H1 (cell line): ENCODE data around the gene SMPDL3B. TPM values are rescaled to one million over a fixed set of nuclear protein-coding genes. Genes with fewer than 3 reads are reported as not detected.

Source experiments
- CTCF ChIA-PET: fragments of 300-600 bp; sonication (Branson Sonifier 250); formaldehyde crosslinking; loops from one replicate; lab custom pipeline; 2021; ENCODE audit not compliant: partially characterized antibody; lab: Charles Lee
- POLR2A ChIA-PET: fragments of 300-600 bp; sonication (Branson Sonifier 250); formaldehyde crosslinking; loops from one replicate; lab custom pipeline; 2021; ENCODE audit warnings: inconsistent platforms; ENCODE audit not compliant: partially characterized antibody; lab: Charles Lee
- DNase-seq, 2 experiments: peaks; one replicate each; pipeline versions ENCODE4 v3.0.0 to v3.0.0-alpha.2; 2010 to 2022; ENCODE audit warnings: low spot score in 2 of 2, low read depth in 1 of 2, mixed read lengths in 1 of 2
- FAIRE-seq: peaks from 2 replicates; lab custom pipeline; 2011; peaks lifted over from hg19 to GRCh38; lab: Jason Lieb, UNC
- H2AFZ ChIP-seq: 2 replicates; pipeline ENCODE4 v1.8.1; 2012; ENCODE audit warnings: low read length, inconsistent platforms
- H2AK5ac ChIP-seq: 2 replicates; pipeline ENCODE4 v1.6.1; 2013; ENCODE audit warnings: low read depth, low read length
- H2BK120ac ChIP-seq: replicated peaks from 2 replicates; pipeline ENCODE3; 2013; ENCODE audit warnings: low read depth, low read length, inconsistent platforms
- H2BK12ac ChIP-seq: 2 replicates; pipeline ENCODE4 v1.6.1; 2013; ENCODE audit warnings: low read depth, low read length
- H2BK15ac ChIP-seq: 2 replicates; pipeline ENCODE4 v1.6.1; 2013; ENCODE audit warnings: low read length
- H2BK20ac ChIP-seq: 2 replicates; pipeline ENCODE4 v1.6.1; 2013; ENCODE audit warnings: low read length
- H2BK5ac ChIP-seq: 2 replicates; pipeline ENCODE4 v1.6.1; 2013; ENCODE audit warnings: low read depth, low read length
- H3K14ac ChIP-seq: 2 replicates; pipeline ENCODE4 v1.6.1; 2013; ENCODE audit warnings: inconsistent platforms; ENCODE audit not compliant: insufficient read length
- H3K18ac ChIP-seq: 2 replicates; pipeline ENCODE4 v1.6.1; 2013; ENCODE audit warnings: low read length; ENCODE audit errors: extremely low read depth
- H3K23ac ChIP-seq: 2 replicates; pipeline ENCODE4 v1.6.1; 2013; ENCODE audit warnings: inconsistent platforms; ENCODE audit not compliant: insufficient read length
- H3K23me2 ChIP-seq: 2 replicates; pipeline ENCODE4 v1.6.1; 2013; ENCODE audit warnings: low read depth, low read length
- H3K27ac ChIP-seq: 2 replicates; pipeline ENCODE4 v1.6.1; 2011; ENCODE audit warnings: low read depth, low read length, inconsistent platforms
- H3K27me3 ChIP-seq, 4 experiments: replicated peaks in 1 of 4; 1 replicate in 1 of 4; 2 replicates in 3 of 4; pipeline versions ENCODE4 v1.6.1 to v1.8.1; 2011 to 2013; ENCODE audit warnings: low read length in 3 of 4, mild to moderate bottlenecking in 3 of 4, inconsistent platforms in 2 of 4, mixed read lengths in 2 of 4, moderate library complexity in 1 of 4; ENCODE audit not compliant: control insufficient read depth in 3 of 4, insufficient read depth in 3 of 4; ENCODE audit errors: extremely low read depth in 1 of 4
- H3K36me3 ChIP-seq, 4 experiments: 2 replicates each; pipeline versions ENCODE4 v1.6.1 to v1.8.1; 2011 to 2013; ENCODE audit warnings: mild to moderate bottlenecking in 4 of 4, low read length in 3 of 4, moderate library complexity in 2 of 4, control low read depth in 1 of 4, inconsistent platforms in 1 of 4; ENCODE audit not compliant: insufficient read depth in 4 of 4, control insufficient read depth in 2 of 4
- H3K4ac ChIP-seq: replicated peaks from 2 replicates; pipeline ENCODE3; 2013; ENCODE audit warnings: low read length, low read depth, mixed read lengths, inconsistent platforms; ENCODE audit not compliant: insufficient read length
- H3K4me1 ChIP-seq, 4 experiments: replicated peaks in 1 of 4; 1 replicate in 1 of 4; 2 replicates in 3 of 4; pipeline versions ENCODE4 v1.6.1 to v1.8.1; 2011 to 2013; ENCODE audit warnings: low read length in 3 of 4, inconsistent platforms in 2 of 4, mixed read lengths in 1 of 4; ENCODE audit not compliant: insufficient read depth in 4 of 4, control insufficient read depth in 3 of 4
- H3K4me2 ChIP-seq, 2 experiments: 2 replicates each; pipeline versions ENCODE4 v1.6.1 to v1.8.1; 2011 to 2013; ENCODE audit warnings: low read depth in 2 of 2, low read length in 2 of 2, control low read depth in 1 of 2, inconsistent platforms in 1 of 2, mild to moderate bottlenecking in 1 of 2; ENCODE audit not compliant: insufficient read depth in 1 of 2
- H3K4me3 ChIP-seq, 4 experiments: fragments of 200-600, 300-600 bp in 1 of 4; sonication (generic), shearing (Covaris generic), sonication (Bioruptor Twin) in 1 of 4; 2 replicates each; pipeline versions ENCODE4 v1.5.1 to v1.8.1; 2011 to 2016; ENCODE audit warnings: low read length in 4 of 4, low read depth in 3 of 4, control low read depth in 2 of 4, inconsistent platforms in 2 of 4, mild to moderate bottlenecking in 2 of 4, mixed read lengths in 1 of 4, moderate library complexity in 1 of 4; ENCODE audit not compliant: insufficient read depth in 2 of 4; ENCODE audit errors: extremely low read depth in 1 of 4
- H3K56ac ChIP-seq: replicated peaks from 2 replicates; pipeline ENCODE3; 2013; ENCODE audit warnings: low read depth, mild to moderate bottlenecking, mixed read lengths, low read length, inconsistent platforms; ENCODE audit not compliant: insufficient read length
- H3K79me1 ChIP-seq: 2 replicates; pipeline ENCODE4 v1.6.1; 2013; ENCODE audit warnings: low read depth, low read length, control low read depth
- H3K79me2 ChIP-seq, 2 experiments: 2 replicates each; pipeline versions ENCODE4 v1.6.1 to v1.8.1; 2012 to 2013; ENCODE audit warnings: low read length in 2 of 2, mild to moderate bottlenecking in 2 of 2, inconsistent platforms in 1 of 2; ENCODE audit not compliant: insufficient read depth in 2 of 2, control insufficient read depth in 1 of 2
- H3K9ac ChIP-seq, 4 experiments: replicated peaks in 1 of 4; 1 replicate in 1 of 4; 2 replicates in 3 of 4; pipeline versions ENCODE4 v1.6.1 to v1.8.1; 2011 to 2013; ENCODE audit warnings: low read depth in 3 of 4, low read length in 3 of 4, control low read depth in 2 of 4, mild to moderate bottlenecking in 2 of 4, moderate library complexity in 2 of 4, inconsistent platforms in 1 of 4; ENCODE audit errors: extremely low read depth in 1 of 4
- H3K9me3 ChIP-seq, 2 experiments: 2 replicates each; pipeline versions ENCODE4 v1.6.1 to v1.8.1; 2012 to 2013; ENCODE audit warnings: mild to moderate bottlenecking in 2 of 2, moderate library complexity in 2 of 2, control low read depth in 1 of 2, inconsistent platforms in 1 of 2, low read depth in 1 of 2, low read length in 1 of 2, mixed read lengths in 1 of 2; ENCODE audit not compliant: insufficient read depth in 2 of 2
- H4K20me1 ChIP-seq, 2 experiments: replicated peaks in 1 of 2; 2 replicates each; pipeline versions ENCODE3 to v1.8.1; 2011 to 2013; ENCODE audit warnings: inconsistent platforms in 2 of 2, low read length in 2 of 2, mild to moderate bottlenecking in 1 of 2; ENCODE audit not compliant: insufficient read depth in 2 of 2, control insufficient read depth in 1 of 2
- H4K5ac ChIP-seq: 2 replicates; pipeline ENCODE4 v1.6.1; 2013; ENCODE audit warnings: low read length, low read depth, mixed read lengths, inconsistent platforms; ENCODE audit not compliant: insufficient read length
- H4K8ac ChIP-seq: 2 replicates; pipeline ENCODE4 v1.8.0; 2013; ENCODE audit warnings: mild to moderate bottlenecking, moderate library complexity, low read length, inconsistent platforms; ENCODE audit not compliant: insufficient read depth; ENCODE audit errors: extremely low read depth
- H4K91ac ChIP-seq: replicated peaks from 2 replicates; pipeline ENCODE3; 2013; ENCODE audit warnings: low read length, mixed read lengths, inconsistent platforms; ENCODE audit not compliant: insufficient read length
- BACH1 ChIP-seq: IDR thresholded peaks from 2 replicates; pipeline ENCODE4 v1.6.1; 2012; ENCODE audit warnings: low read length, improper control_type of control experiment
- CHD1 ChIP-seq: IDR thresholded peaks from 2 replicates; pipeline ENCODE4 v1.6.1; 2012; ENCODE audit warnings: low read depth, low read length, improper control_type of control experiment
- CREB1 ChIP-seq: IDR thresholded peaks from 2 replicates; pipeline ENCODE4 v1.6.1; 2012; ENCODE audit warnings: inconsistent platforms
- GTF2F1 ChIP-seq: IDR thresholded peaks from 2 replicates; pipeline ENCODE4 v1.6.1; 2012; ENCODE audit warnings: low read depth, low read length, improper control_type of control experiment, borderline replicate concordance
- KDM1A ChIP-seq: fragments of 200-600, 300-600 bp; sonication (generic); IDR thresholded peaks from 2 replicates; pipeline ENCODE4 v1.7.1; 2016; ENCODE audit warnings: mild to moderate bottlenecking, low read length, borderline replicate concordance
- POLR2AphosphoS5 ChIP-seq: IDR thresholded peaks from 2 replicates; pipeline ENCODE4 v1.6.1; 2011; ENCODE audit warnings: low read depth, low read length
- POU5F1 ChIP-seq: IDR thresholded peaks from 2 replicates; pipeline ENCODE4 v1.6.1; 2011; ENCODE audit warnings: low read depth, mild to moderate bottlenecking, low read length, moderate library complexity
- RAD21 ChIP-seq, 2 experiments: IDR thresholded peaks in 1 of 2; conservative IDR thresholded peaks in 1 of 2; 2 replicates each; pipeline ENCODE4 v1.6.1; 2011; ENCODE audit warnings: low read depth in 2 of 2, low read length in 2 of 2, improper control_type of control experiment in 1 of 2, inconsistent platforms in 1 of 2, mild to moderate bottlenecking in 1 of 2, moderate library complexity in 1 of 2
- SAP30 ChIP-seq: fragments of 300-600 bp; sonication (generic); IDR thresholded peaks from 2 replicates; pipeline ENCODE4 v1.7.1; 2012; ENCODE audit warnings: low read length, moderate library complexity, mild to moderate bottlenecking, inconsistent platforms; ENCODE audit not compliant: insufficient read depth, insufficient replicate concordance
- SIN3A ChIP-seq, 2 experiments: IDR thresholded peaks in 1 of 2; conservative IDR thresholded peaks in 1 of 2; 2 replicates each; pipeline ENCODE4 v1.6.1; 2011 to 2012; ENCODE audit warnings: low read length in 2 of 2, improper control_type of control experiment in 1 of 2, low read depth in 1 of 2, mild to moderate bottlenecking in 1 of 2
- SIX5 ChIP-seq: IDR thresholded peaks from 2 replicates; pipeline ENCODE4 v1.6.1; 2011; ENCODE audit warnings: mild to moderate bottlenecking, low read depth, low read length
- SP4 ChIP-seq: IDR thresholded peaks from 2 replicates; pipeline ENCODE4 v1.6.1; 2012; ENCODE audit warnings: low read length, inconsistent platforms
- WGBS, 2 experiments: shearing (Covaris generic) in 1 of 2; methylation state at CpG; one replicate each; pipeline versions ENCODE4 v1.1.6 to v1.1.7; 2013 to 2015; ENCODE audit warnings: low lambda C conversion rate in 2 of 2, mixed read lengths in 2 of 2, inconsistent platforms in 1 of 2, low coverage in 1 of 2, missing lambda C conversion rate in 1 of 2; ENCODE audit not compliant: insufficient replicate concordance in 2 of 2, insufficient coverage in 1 of 2, insufficient read length in 1 of 2; ENCODE audit errors: extremely low coverage in 1 of 2, missing lambda C conversion rate in 1 of 2; 5-methylcytosine and 5-hydroxymethylcytosine counted together
- polyA plus RNA-seq, 7 experiments: library from polyadenylated mRNA; depleted of rRNA in 3 of 7; stranded (reverse) in 5 of 7; unstranded in 2 of 7; fragments of >200 nt in 5 of 7; fragments of 200-250 nt in 2 of 7; gene quantifications; 1 replicate in 5 of 7; 2 replicates in 1 of 7; 4 replicates in 1 of 7; pipeline versions ENCODE4 v1.2.1 to v1.2.3, GENCODE V29; 2011 to 2013; ENCODE audit warnings: missing spikeins in 2 of 7, mixed read lengths in 2 of 7
- total RNA-seq: library from RNA; stranded (reverse); fragmentation: NEBNext Ultra II Directional; extraction: Animal tissue kit (Norgen Biotek cat#: 25700); gene quantifications from 2 replicates; pipeline ENCODE4 v1.2.1, GENCODE V29; 2021
- TF ChIP-seq, protein P1 (sequence below): IDR thresholded peaks from 2 replicates; pipeline ENCODE4 v1.6.1; 2012; ENCODE audit warnings: low read length, inconsistent platforms

The SMPDL3B gene
- total and polyA plus RNA-seq, 2 of the 8 experiments (the other 6 are each of a cell fraction or from before 2014, with no cell fraction given): 54.7 to 143 TPM

DNA sequence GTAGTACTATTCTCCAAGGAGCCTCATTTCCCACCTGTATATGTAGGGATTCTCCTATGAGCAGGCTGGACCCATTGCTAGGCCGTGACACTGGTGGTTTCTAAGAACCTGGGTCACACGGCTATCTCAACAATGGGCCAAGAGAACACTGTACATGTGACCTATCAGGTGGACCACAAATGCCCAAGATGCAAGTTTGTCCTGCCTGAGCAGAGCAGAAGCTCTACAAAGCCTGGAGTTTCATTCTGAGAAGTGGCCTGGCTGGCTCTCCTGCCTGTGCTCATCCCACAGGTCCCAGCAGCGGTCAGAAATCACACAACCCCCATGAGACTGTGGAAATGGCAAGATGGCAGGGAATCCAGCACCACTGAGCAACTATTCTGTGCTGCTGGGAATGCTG, 45.3 kb upstream of the SMPDL3B start:
- no peak overlapping the region for H3K56ac ChIP-seq
- H3K36me3 ChIP-seq: peaks cover 15 to 61% (median 41%) of the 10 kb centered on the region in 4 experiments
- no peak overlapping the region for H3K4me2 ChIP-seq
- H3K4me3 ChIP-seq: no peak overlapping the region
- WGBS, 2 experiments: 94% methylated on average over 3 of the region's 3 CpGs; no CpG with 5 or more reads in 1 of the 2 experiments
- no peaks in the 10 kb centered on the region for H3K79me2 ChIP-seq
- H3K9me3 ChIP-seq: no peaks in the 10 kb centered on the region
- no peak overlapping the region for H2BK15ac ChIP-seq
- H3K9ac ChIP-seq: no peak overlapping the region; a peak in 1 of 7 replicates
- no peak overlapping the region for H2BK20ac ChIP-seq
- H4K5ac ChIP-seq: no peak overlapping the region
- H2BK12ac ChIP-seq: no peak overlapping the region
- H2BK120ac ChIP-seq: no peak overlapping the region
- H3K27me3 ChIP-seq: no peaks in the 10 kb centered on the region
- H3K23me2 ChIP-seq: no peaks in the 10 kb centered on the region
- DNase-seq (no peak), FAIRE-seq (no peak)
- H4K91ac ChIP-seq: no peak overlapping the region
- H2AK5ac ChIP-seq: no peak overlapping the region
- H3K79me1 ChIP-seq: no peaks in the 10 kb centered on the region
- H3K23ac ChIP-seq: no peak overlapping the region
- no peak overlapping the region for H3K4ac ChIP-seq
- no peak overlapping the region for H3K14ac ChIP-seq
- POLR2A ChIA-PET: interaction anchor here (1.2 to 1.8 kb wide), 3 partner anchors 10 to 17 kb away, joined by 4 to 9 read pairs (median 6); partner anchors contain the start of gene THEMIS2
- no peak overlapping the region for H3K18ac ChIP-seq
- H2BK5ac ChIP-seq: no peak overlapping the region
- H3K27ac ChIP-seq: no peak overlapping the region
- H4K8ac ChIP-seq: no peak overlapping the region
- CTCF ChIA-PET: no interaction called here
- no peaks in the 10 kb centered on the region for H3K4me1 ChIP-seq
- no peak overlapping the region for H2AFZ ChIP-seq
- peaks cover 0 to 4% of the 10 kb centered on the region in 2 experiments for H4K20me1 ChIP-seq
- no peak for TF ChIP-seq CREB1
- TF ChIP-seq SP4: no peak
- TF ChIP-seq RAD21 (IDR thresholded peaks at IDR 0.05 in 1 of 2, conservative IDR thresholded peaks at IDR 0.05 in 1 of 2; ENCODE audit: low read depth in 2 of 2, low read length in 2 of 2): no peak
- TF ChIP-seq POU5F1: no peak
- TF ChIP-seq, protein P1, sequence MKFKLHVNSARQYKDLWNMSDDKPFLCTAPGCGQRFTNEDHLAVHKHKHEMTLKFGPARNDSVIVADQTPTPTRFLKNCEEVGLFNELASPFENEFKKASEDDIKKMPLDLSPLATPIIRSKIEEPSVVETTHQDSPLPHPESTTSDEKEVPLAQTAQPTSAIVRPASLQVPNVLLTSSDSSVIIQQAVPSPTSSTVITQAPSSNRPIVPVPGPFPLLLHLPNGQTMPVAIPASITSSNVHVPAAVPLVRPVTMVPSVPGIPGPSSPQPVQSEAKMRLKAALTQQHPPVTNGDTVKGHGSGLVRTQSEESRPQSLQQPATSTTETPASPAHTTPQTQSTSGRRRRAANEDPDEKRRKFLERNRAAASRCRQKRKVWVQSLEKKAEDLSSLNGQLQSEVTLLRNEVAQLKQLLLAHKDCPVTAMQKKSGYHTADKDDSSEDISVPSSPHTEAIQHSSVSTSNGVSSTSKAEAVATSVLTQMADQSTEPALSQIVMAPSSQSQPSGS: no peak
- no peak for TF ChIP-seq KDM1A
- TF ChIP-seq SIX5: no peak
- TF ChIP-seq POLR2AphosphoS5: no peak
- no peak for TF ChIP-seq BACH1
- TF ChIP-seq GTF2F1: no peak
- no peak for TF ChIP-seq CHD1
- TF ChIP-seq SIN3A (conservative IDR thresholded peaks at IDR 0.05 in 1 of 2, IDR thresholded peaks at IDR 0.05 in 1 of 2; ENCODE audit: low read depth in 1 of 2, low read length in 2 of 2): no peak
- TF ChIP-seq SAP30: no peak
